DMS79 (cell line): ENCODE results near the gene OLA1.
"Not testable (repeated sequence)": the region's sequence is repeated elsewhere in the genome, so short reads cannot be mapped to it uniquely, and the experiment has no call there.

Experiments
- DNase-seq: peaks from one replicate; lab custom pipeline; 2025; lab: John Stamatoyannopoulos, UW

The OLA1 gene

DNA sequence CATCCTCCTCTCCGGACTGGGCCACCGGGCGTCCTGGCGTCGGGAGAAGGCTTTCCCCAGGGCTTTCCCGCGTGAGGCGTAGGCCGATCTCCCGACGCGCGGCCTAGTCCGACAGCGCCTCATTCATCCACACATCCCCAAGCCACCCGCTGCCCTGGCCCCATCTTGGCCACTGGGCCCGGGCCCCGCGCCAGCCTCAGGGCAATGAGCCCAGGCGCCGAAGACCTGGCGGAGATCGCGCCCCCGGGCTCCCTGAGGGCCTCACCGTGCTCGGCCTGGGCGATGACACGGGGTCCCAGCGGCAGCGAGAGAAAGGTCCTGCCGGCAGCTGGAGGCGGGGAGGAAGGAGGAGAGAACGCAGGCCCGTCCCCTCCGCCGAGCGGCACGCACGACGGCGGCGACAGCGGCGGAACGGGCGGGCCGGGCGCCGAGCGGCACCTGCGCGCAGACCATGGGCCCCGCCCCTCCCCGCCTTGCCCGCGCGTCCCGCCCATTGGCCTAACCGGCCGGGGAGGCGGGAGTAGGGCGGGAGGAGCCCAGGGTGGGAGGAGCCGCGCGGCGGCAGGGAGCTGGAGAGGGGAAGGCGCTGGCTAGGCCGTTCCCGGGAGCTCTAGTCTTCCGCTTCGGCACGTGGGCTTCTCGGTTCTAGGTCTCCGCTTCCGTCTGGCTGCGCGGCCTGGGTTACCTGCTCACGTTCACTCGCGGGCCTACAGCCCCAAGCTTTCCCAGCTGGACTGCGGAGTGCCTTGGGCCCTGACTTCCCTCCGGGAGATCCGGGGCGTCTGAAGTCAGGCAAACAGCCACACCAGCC, at the start of gene OLA1:
TSS of gene OLA1 (minus strand) at position 346 of the 811 bp plus-strand sequence. CDS start 1,717 bp downstream, outside the sequence.
- DNase-seq = peak; percentile 88

DNA sequence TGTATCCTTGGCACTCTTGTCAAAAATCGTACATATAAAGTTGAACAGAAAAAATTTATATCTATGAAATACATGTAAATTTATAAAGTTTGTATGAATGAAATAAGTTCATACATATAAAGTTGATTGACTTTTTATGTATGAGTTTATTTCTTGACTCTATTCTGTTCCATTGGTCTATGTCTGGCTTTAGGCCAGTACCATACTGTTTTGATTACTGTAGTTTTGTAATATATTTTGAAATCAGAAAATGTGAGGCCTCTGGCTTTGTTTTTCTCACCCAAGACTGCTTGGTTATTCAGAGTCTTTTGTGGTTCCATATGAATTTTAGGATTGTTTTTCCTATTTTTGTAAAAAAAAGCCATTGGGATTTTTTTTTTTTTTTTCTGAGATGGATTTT, 44.6 kb upstream of the OLA1 start:
- DNase-seq = no peak

DNA sequence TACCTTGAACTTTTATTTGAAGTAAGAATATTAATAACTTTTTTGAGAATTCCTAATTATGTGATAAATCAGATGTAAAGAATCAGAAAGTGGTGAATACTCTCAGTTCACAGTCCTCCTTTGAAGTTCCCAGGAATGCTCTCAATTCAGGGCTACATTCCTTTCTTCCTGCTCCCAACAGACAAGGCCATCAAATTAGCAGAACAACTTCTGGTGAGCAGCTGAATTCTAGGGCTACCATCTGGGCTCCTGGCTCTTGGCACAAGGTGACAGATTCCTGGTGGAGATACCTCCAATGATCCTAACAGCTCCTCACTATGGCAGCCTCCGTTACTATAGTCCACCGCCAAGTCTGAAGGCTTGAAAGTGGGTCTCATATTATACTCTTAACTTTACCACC, 37.8 kb upstream of the OLA1 start:
- no peak for DNase-seq

DNA sequence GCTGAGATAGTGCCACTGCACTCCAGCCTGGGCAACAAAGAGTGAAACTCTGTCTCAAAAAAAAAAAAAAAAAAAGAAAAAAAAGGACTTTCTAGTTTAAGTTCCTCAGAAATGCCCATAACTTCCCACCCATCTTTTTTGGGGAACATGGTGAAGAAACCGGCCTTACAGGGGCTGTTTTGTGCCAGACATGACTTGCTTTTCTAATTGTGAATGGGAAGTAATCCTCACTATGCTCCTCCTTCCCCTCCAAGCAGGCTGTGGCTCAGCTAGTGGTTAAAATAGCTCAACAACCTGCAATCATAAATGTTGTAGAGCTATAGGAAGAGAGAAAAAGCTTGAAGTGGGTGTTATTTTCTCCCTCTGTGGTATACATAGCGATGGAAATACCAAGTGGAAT, 34.1 kb upstream of the OLA1 start:
- DNase-seq = no peak

DNA sequence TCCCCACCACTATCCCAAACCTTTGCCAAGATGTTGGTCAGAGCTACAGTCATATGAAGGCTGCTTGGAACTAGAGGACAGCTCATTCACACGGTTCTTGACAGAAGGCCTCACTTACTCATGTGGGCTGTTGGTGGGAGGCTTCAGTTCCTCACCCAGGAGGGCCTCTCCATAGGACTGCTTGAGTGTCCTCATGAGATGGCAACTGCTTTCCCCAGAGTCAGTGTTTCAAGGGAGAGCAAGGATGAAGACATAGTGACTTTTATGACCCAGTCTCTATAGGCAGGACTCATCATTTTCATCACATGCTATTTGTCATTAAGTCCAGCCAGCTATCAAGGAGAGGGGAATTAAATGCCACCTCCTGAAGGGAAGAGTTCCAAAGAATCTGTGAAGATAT, 33.4 kb upstream of the OLA1 start:
- no peak for DNase-seq

DNA sequence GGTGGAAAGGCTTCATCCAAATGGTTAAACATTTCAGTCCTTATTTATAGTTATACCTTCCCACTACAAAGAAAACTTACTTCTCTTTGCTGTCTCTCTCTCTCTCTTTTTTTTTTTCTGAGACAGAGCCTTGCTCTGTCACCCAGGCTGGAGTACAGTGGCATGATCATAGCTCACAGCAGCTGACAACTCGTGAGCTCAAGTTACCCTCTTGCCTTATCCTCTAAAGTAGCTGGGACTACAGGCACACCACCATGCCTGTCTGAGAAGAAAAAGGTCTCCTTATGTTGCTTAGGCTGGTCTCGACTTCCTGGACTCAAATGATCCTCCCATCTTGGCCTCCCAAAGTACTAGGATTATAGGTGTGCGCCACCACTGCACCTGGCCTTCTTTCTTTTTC, 32.3 kb upstream of the OLA1 start:
- no peak for DNase-seq

DNA sequence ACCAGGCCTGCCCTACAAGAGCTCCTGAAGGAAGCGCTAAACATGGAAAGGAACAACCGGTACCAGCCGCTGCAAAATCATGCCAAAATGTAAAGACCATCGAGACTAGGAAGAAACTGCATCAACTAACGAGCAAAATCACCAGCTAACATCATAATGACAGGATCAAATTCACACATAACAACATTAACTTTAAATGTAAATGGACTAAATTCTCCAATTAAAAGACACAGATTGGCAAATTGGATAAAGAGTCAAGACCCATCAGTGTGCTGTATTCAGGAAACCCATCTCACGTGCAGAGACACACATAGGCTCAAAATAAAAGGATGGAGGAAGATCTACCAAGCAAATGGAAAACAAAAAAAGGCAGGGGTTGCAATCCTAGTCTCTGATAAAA, 21.9 kb upstream of the OLA1 start:
- DNase-seq = not testable (repeated sequence)

DNA sequence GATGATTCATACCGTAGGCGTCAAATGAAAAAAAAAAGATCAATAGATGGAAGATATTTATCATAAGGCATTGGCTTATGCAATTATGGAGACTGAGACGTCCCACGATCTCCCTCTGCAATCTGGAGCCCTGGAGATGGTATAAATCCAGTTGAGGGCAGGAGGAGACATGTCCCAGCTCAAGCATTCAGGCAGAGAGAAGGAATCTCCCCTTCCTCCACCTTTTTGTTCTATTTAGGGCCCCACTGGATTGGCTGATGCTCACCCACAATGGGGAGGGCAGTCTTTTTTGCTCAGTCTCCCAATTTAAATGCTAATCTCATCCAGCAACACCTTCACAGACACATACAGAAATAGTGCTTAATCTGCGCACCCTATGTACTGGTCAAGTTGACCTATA, 18.0 kb upstream of the OLA1 start:
- no peak for DNase-seq

DNA sequence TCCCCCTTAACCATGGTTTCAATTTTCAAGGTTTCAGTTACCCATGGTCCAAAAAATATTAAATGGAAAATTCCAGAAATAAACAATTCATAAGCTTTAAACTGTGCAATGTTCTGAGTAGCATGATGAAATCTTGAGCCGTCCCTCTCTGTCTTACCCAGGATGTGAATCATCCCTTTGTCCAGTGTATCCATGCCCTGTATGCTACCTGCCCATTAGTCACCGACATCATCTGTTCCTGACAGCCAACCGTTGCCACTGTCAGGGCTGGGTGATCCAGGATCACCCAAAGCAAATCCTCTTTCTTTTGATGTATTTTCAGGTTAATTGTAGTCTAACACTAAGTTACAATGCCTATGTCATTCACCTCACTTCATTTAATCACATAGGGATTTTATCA, 15.7 kb upstream of the OLA1 start:
- DNase-seq = no peak

DNA sequence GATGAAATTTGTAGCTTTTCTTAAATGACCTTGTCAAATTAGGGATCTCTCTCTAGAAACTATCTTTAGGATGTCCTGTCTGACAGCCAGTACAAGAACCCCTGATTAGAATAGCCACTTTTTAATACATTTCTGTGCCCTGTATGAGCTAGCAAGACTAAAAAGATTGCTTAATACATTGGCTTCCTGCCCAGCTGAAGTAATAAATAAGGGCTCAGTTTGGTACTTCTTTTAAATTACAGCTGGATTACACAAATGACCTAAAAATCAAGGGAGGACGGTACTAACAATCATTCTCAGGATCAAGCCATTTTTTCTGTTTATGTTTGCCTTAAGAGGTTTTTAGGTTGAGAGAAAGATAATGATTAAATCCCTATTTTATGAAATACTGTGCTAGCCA, 11.6 kb upstream of the OLA1 start:
- DNase-seq = peak; percentile 34

DNA sequence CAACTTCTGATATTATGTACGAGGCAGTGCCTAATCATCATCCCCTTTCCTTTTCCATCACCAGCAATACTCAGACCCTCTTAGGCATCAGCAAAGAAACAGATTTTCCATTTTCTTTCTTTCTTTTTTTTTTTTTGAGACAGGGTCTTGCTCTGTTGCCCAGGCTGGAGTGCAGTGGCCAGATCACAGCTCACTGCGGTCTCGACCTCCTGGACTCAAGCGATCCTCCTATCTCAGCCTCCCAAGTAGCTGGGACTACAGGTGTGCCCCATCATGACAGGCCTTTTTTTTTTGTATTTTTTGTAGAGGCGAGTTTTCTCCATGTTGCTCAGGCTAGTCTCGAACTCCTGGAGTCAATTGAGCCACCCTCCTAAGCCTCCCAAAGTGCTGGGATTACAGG, 5.9 kb upstream of the OLA1 start:
- DNase-seq = no peak

DNA sequence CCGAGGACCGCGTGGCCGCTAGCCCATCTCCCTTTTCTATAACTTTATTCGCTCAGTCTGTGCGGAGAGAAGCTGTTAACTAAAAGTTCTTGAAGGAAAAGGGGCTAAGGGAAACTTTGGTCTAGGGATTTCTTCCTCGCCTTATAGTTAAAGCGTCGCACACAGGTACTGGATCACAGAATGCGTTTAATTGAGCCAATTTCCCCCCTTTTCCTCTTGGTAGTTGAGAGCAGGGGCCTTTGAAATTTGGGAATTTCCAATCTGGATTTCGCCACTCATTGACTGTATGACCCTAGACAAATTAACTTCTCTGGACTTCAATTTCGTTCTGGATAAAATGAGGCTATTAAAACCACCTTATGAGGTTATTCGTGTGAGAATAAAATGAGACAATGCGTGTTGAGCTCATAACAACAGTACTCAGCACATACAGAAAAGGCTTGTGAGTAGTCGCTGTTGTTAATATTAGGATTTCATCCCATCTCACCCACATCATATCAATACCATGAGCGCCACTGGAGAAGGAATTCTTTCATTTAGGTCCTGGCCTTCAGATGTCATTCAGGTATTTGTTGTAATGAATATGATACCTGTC, 763 bp upstream of the OLA1 start:
- DNase-seq = no peak

DNA sequence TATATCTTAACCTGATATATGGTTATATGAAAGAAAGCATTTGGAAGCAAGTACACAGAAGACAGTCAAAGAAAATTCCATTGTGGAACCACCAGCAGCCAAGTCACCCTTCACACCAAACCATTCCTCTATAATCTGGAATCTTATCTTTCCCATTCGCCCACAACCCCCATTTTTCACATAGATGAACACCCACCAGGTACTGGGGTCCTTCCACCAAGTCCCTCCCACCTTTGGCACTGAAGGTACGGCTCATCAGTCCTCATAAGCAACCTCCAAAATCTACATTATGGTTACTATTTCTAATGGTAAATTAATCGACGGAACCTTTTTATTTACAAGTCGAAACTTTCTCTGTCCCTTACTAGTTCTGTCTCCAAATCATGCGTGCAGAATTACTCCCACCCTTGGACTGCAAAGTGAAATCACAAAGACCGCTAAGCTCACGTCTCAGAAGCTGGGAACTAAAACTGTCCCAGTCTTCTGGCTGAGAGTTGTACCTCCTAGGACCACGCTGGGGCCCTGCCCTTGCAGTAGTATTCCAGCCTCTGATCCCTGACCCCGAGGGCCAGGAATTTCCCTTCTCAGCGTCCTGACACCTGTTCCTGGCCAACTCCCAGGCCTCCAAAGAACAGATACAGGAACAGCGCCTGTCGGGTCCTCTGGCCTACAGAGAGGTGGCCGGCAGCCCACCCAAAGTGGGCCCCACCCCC, 702 bp downstream of the OLA1 start:
- DNase-seq = no peak

DNA sequence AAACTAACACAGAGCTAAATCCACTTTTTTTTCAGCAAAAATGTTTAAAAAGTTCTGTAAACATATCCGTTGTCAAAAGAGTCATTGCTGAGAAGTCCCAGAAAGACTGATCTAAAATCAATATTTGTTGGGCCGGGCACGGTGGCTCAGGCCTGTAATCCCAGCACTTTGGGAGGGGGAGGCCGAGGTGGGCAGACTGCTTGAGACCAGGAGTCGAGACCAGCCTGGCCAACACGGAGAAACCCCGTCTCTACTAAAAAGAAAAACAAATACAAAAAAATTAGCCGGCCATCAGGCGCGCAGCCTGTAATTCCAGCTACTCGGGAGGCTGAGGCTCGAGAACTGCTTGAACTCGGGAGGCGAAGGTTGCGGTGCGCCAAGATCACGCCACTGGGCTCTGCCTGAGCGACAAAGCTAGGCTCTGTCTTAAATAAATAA, 1.4 kb downstream of the OLA1 start:
- peak; percentile 6 for DNase-seq

DNA sequence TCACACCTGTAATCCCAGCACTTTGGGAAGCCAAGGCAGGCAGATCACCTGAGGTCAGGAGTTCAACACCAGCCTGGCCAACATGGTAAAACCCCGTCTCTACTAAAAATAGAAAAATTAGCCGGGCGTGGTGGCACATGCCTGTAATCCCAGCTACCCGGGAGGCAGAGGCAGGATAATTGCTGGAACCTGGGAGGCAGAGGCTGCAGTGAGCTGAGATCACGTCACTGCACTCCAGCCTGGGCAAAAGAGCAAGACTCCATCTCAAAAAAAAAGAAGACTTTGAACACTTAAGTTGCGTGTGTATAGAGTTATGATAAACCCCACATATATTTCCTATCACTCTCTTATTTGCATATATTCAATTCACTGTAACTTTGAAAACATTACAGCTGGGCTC, 2.7 kb downstream of the OLA1 start:
- DNase-seq = not testable (repeated sequence)

DNA sequence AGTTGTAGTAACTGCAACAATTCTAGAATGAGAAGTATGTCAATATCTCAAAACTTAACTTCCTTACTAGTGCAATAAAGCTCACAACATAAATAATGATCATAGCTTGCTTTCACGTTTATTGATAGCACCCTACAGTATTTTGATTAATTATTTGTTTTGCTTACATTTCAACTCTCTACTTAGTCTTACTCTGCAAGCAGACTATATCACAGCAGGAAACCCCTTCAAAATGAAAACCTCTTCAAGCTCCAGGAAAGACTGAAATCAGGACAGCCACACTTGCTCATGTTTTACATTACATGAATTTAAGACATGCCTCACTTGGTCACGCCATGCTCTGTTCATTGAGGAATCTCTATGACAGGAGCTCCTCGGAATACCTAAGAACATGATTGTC, 3.3 kb downstream of the OLA1 start:
- DNase-seq = peak; percentile 10

DNA sequence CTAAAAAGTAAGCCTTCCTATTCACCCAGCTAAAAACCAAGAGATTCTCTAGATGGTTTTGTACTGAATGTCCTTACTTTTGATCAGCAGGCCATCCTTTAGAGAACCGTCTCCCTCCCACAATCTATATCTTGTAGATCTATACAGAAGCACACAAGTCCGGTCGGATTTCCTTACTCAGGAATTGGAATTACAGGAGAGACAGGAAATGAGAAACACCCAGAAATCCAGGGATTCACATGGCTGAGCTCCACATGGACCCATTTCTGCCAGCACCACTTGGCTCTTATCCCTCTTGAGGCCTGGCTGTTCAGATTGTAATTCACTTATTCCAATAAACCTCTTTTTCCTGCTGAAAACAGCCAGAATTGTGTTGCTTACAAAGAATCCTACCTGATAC, 4.5 kb downstream of the OLA1 start:
- no peak for DNase-seq

DNA sequence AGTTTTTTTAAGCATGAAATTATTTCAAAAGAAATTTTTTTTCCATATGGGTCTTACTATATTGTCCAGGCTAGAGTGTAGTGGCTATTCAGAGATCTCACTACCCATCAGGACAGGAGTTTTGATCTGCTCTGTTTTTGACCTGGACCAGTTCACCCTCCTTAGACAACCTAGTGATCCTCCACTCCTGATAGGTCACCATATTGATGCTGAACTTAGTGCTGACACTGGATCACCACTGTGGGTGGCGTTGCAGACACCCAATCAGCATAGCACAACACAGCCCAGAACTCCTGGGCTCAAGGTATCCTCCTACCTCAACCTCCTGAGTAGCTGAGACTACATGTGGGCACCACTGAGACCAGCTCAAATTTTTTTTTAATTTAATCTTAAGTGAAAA, 8.2 kb downstream of the OLA1 start:
- no peak for DNase-seq

DNA sequence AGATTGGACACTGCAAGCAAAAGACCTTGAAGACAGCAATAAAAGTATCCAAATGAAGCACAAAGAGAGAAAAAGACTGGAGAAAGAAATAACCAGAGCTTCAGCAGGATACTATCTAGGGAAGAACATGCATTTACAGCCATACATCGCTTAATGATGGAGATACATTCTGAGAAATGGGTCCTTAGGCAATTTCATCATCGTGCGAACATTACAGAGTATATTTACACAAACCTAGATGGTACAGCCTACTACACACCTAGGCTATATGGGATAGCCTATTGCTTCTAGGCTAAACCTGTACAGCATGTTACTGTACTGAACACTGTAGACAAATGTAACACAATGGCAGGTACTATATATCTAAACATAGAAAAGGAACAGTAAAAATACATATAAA, 11.9 kb downstream of the OLA1 start:
- DNase-seq = no peak

DNA sequence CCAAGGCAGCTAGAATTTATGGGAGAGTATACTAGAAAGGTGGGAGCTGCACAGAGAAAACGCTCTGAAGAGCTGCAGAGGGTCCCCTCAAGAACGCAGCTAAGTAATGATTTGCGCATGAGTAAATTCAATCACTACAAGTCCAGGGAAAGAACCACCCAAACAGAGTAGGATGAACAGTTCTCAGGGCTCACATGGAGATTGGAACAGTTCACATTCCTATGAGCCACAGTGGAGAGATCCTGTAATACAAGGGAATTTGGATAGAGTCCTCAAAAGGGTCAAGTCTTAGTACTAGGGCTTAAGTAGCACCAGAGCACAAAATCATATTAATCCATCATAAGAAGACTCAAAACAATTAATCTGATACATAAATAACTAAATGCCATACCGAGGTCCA, 12.7 kb downstream of the OLA1 start:
- DNase-seq = no peak

DNA sequence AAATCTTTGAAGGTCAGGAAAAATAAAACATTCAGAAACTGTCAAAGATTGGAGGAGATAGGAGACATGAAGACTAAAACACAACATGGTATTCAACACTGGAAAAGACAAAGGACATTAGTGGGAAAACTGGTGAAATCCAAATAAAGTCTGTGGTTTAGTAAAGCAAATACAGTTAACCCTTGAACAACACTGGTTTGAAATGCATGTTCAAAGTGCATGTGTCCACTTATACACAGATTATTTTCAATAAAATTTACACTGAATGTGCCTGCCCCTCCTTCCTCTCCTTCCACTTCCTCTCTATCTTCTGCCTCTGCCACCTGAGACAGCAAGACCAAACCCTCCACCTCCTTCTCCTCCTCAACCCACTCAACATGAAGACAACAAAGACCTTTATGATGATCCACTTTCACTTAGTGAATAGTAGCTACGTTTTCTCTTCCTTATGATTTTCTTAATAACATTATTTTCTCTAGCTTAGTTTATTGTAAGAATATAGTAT, 14.5 kb downstream of the OLA1 start:
- DNase-seq = no peak

DNA sequence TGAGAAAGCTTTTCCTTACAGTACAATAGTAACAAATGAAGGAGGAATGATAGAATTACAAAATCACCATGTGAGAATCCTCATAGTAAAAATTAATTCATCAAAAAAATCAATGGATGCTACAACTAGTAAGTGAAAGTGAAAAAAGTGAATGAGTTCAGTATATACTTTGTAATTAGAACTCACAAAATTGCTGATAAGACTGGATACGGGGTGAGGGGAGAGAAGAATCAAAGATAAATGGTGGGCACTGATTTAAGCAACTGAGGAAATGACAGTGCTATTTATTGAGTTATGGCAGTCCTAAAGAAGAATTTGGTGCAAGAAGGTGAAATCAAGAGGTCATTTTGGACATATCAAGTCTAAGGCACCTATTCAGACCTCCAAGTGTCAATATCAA, 20.6 kb downstream of the OLA1 start:
- DNase-seq = no peak

DNA sequence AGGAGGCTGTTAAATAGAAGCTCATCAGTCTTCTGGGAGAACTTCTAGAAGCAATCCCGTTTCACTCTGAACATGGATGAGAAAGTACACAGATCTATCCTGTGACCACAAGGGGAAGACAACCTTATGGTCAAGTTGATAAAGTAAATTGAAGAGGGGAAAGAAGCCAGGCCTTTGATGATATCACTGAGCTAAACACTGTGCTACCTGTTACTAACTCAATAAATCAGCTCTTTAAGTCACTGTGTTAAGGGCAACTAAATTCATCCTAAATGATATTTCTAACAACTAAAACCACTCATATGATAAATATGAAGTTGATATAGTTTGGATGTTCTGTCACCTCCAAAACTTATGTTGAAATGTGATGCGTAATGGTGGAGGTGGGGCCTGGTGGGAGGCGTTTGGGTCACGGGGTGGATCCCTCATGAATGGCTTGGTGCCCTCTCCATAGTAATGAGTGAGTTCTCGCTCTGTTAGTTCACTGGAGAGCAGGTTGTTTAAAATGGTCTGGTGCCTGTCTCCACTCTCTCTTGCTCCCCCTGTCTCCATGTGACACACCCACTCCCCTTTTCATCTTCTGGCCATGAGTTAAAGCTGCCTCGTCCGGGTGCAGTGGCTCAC, 23.6 kb downstream of the OLA1 start:
- DNase-seq = no peak
